ENCODE data around the gene CSAD.
"Not testable (repeated sequence)": the region's sequence is repeated elsewhere in the genome, so short reads cannot be mapped to it uniquely, and the experiment has no call there.

The CSAD gene

GRCh38 chr12:53205747-53206419 lies 25.2 kb upstream of the CSAD start:
- H3K36me3 ChIP-seq (ENCODE audit: insufficient read depth, low read length): peaks cover 9% of the 10 kb centered on the region; the same call in 1 of the 2 replicates
- no peak overlapping the region for H3K27ac ChIP-seq
- no peaks in the 10 kb centered on the region for H3K9me3 ChIP-seq (ENCODE audit: low read depth, low read length)
- TF ChIP-seq FOXP2 (optimal IDR thresholded peaks at IDR 0.05; ENCODE audit: control extremely low read depth, extremely low read length, insufficient read depth): no peak
- DNase-seq (ENCODE audit: low read depth, low spot score): no peak
- H3K4me3 ChIP-seq: no peak overlapping the region
- H3K9ac ChIP-seq (ENCODE audit: insufficient read length): no peak overlapping the region

GRCh38 chr12:53204351-53204750 lies 23.6 kb upstream of the CSAD start:
- no peaks in the 10 kb centered on the region for H3K9me3 ChIP-seq (ENCODE audit: low read depth, low read length)
- no peak overlapping the region for H3K27ac ChIP-seq
- H3K36me3 ChIP-seq (ENCODE audit: insufficient read depth, low read length): no peaks in the 10 kb centered on the region
- DNase-seq (ENCODE audit: low read depth, low spot score): no peak
- H3K4me3 ChIP-seq: no peak overlapping the region
- no peak for TF ChIP-seq POLR2AphosphoS5 (IDR thresholded peaks at IDR 0.05; ENCODE audit: borderline replicate concordance, low read depth, low read length)
- no peak for TF ChIP-seq EZH2 (IDR thresholded peaks at IDR 0.05)
- no peak for TF ChIP-seq FOXP2 (optimal IDR thresholded peaks at IDR 0.05; ENCODE audit: control extremely low read depth, extremely low read length, insufficient read depth)
- H3K9ac ChIP-seq (ENCODE audit: insufficient read length): no peak overlapping the region

- not testable (repeated sequence) for H3K27ac ChIP-seq; H3K36me3 ChIP-seq (ENCODE audit: insufficient read depth, low read length); H3K9me3 ChIP-seq (ENCODE audit: low read depth, low read length); H3K4me3 ChIP-seq; H3K9ac ChIP-seq (ENCODE audit: insufficient read length); DNase-seq (ENCODE audit: low read depth, low spot score)
These were observed 21.6 kb upstream of the CSAD start for GRCh38 chr12:53202316-53202715.

- Histone ChIP-seq H3K9ac (ENCODE audit: insufficient read length) (no peak overlapping the region), H3K36me3 (ENCODE audit: insufficient read depth, low read length) (no peaks in the 10 kb centered on the region), H3K9me3 (ENCODE audit: low read depth, low read length) (no peaks in the 10 kb centered on the region), H3K4me3 (no peak overlapping the region), H3K27ac (no peak overlapping the region)
- no peak for TF ChIP-seq EZH2 (IDR thresholded peaks at IDR 0.05)
- TF ChIP-seq POLR2AphosphoS5 (IDR thresholded peaks at IDR 0.05; ENCODE audit: borderline replicate concordance, low read depth, low read length): no peak
- no peak for TF ChIP-seq FOXP2 (optimal IDR thresholded peaks at IDR 0.05; ENCODE audit: control extremely low read depth, extremely low read length, insufficient read depth)
- DNase-seq (ENCODE audit: low read depth, low spot score): no peak
These were observed 20.9 kb upstream of the CSAD start for GRCh38 chr12:53201639-53202038.

- Histone ChIP-seq H3K36me3 (ENCODE audit: insufficient read depth, low read length) (no peaks in the 10 kb centered on the region), H3K27ac (no peak overlapping the region), H3K9ac (ENCODE audit: insufficient read length) (no peak overlapping the region), H3K4me3 (no peak overlapping the region), H3K9me3 (ENCODE audit: low read depth, low read length) (no peaks in the 10 kb centered on the region)
- no peak for DNase-seq (ENCODE audit: low read depth, low spot score)
- TF ChIP-seq POLR2AphosphoS5 (IDR thresholded peaks at IDR 0.05; ENCODE audit: borderline replicate concordance, low read depth, low read length): no peak
- TF ChIP-seq EZH2 (IDR thresholded peaks at IDR 0.05): no peak
- TF ChIP-seq FOXP2 (optimal IDR thresholded peaks at IDR 0.05; ENCODE audit: control extremely low read depth, extremely low read length, insufficient read depth): no peak
These were observed 20.4 kb upstream of the CSAD start for GRCh38 chr12:53201177-53201541.

GRCh38 chr12:53200458-53201176 lies 19.9 kb upstream of the CSAD start:
- Histone ChIP-seq H3K27ac (no peak overlapping the region), H3K4me3 (no peak overlapping the region), H3K36me3 (ENCODE audit: insufficient read depth, low read length) (no peaks in the 10 kb centered on the region), H3K9me3 (ENCODE audit: low read depth, low read length) (no peaks in the 10 kb centered on the region), H3K9ac (ENCODE audit: insufficient read length) (no peak overlapping the region)
- DNase-seq (ENCODE audit: low read depth, low spot score): no peak
- no peak for TF ChIP-seq EZH2 (IDR thresholded peaks at IDR 0.05)
- no peak for TF ChIP-seq FOXP2 (optimal IDR thresholded peaks at IDR 0.05; ENCODE audit: control extremely low read depth, extremely low read length, insufficient read depth)
- TF ChIP-seq POLR2AphosphoS5 (IDR thresholded peaks at IDR 0.05; ENCODE audit: borderline replicate concordance, low read depth, low read length): no peak

- no peaks in the 10 kb centered on the region for H3K36me3 ChIP-seq (ENCODE audit: insufficient read depth, low read length)
- no peak overlapping the region for H3K4me3 ChIP-seq
- no peaks in the 10 kb centered on the region for H3K9me3 ChIP-seq (ENCODE audit: low read depth, low read length)
- H3K9ac ChIP-seq (ENCODE audit: insufficient read length): no peak overlapping the region
- TF ChIP-seq FOXP2 (optimal IDR thresholded peaks at IDR 0.05; ENCODE audit: control extremely low read depth, extremely low read length, insufficient read depth) (no peak), POLR2AphosphoS5 (IDR thresholded peaks at IDR 0.05; ENCODE audit: borderline replicate concordance, low read depth, low read length) (no peak), EZH2 (IDR thresholded peaks at IDR 0.05) (no peak)
- no peak for DNase-seq (ENCODE audit: low read depth, low spot score)
- H3K27ac ChIP-seq: no peak overlapping the region
These were observed 19.4 kb upstream of the CSAD start for GRCh38 chr12:53200107-53200457.

- Histone ChIP-seq H3K4me3 (no peak overlapping the region), H3K27ac (no peak overlapping the region), H3K36me3 (ENCODE audit: insufficient read depth, low read length) (no peaks in the 10 kb centered on the region), H3K9me3 (ENCODE audit: low read depth, low read length) (no peaks in the 10 kb centered on the region), H3K9ac (ENCODE audit: insufficient read length) (no peak overlapping the region)
- DNase-seq (ENCODE audit: low read depth, low spot score): no peak
- TF ChIP-seq FOXP2 (optimal IDR thresholded peaks at IDR 0.05; ENCODE audit: control extremely low read depth, extremely low read length, insufficient read depth) (no peak), EZH2 (IDR thresholded peaks at IDR 0.05) (no peak), POLR2AphosphoS5 (IDR thresholded peaks at IDR 0.05; ENCODE audit: borderline replicate concordance, low read depth, low read length) (no peak)
These were observed 19.0 kb upstream of the CSAD start for GRCh38 chr12:53199700-53200099.

Measured in SK-N-MC (cell line).